Heart left ventricle (tissue), 16 donors: Measurements from ENCODE around the gene PCARE. TPM values are rescaled to one million over a fixed set of nuclear protein-coding genes. Genes with fewer than 3 reads are reported as not detected.

Experiments
- ATAC-seq, 4 donors: fragments of 200-7000 bp; cut with Tn5 transposase; one replicate each; pipeline ENCODE4 v1.9.1; 2020 to 2022; ENCODE audit warnings: moderate library complexity in 4 of 4, mild to moderate bottlenecking in 3 of 4, moderate number of reproducible peaks in 1 of 4
- DNase-seq, 5 donors: peaks; one replicate each; pipeline ENCODE4 v3.0.0-alpha.2; 2020
- H3K27ac ChIP-seq, 12 donors: fragments of 200-600 bp; sonication (generic) in 4 of 12; one replicate each; pipeline versions ENCODE4 v1.5.0 to v1.8.0; 2016 to 2022; ENCODE audit warnings: mild to moderate bottlenecking in 2 of 12
- H3K27me3 ChIP-seq, 9 donors: fragments of 200-600 bp; sonication (generic) in 2 of 9; one replicate each; pipeline versions ENCODE4 v1.5.1 to v1.8.0; 2016 to 2022; ENCODE audit warnings: mild to moderate bottlenecking in 3 of 9
- H3K36me3 ChIP-seq, 9 donors: fragments of 200-600 bp; sonication (generic) in 2 of 9; one replicate each; pipeline versions ENCODE4 v1.5.0 to v1.8.0; 2018 to 2022; ENCODE audit warnings: mild to moderate bottlenecking in 2 of 9
- H3K4me1 ChIP-seq, 12 donors: fragments of 200-600 bp; sonication (generic) in 4 of 12; one replicate each; pipeline versions ENCODE4 v1.5.0 to v1.8.0; 2016 to 2022; ENCODE audit warnings: mild to moderate bottlenecking in 3 of 12
- H3K4me3 ChIP-seq, 12 donors: fragments of 200-600 bp; sonication (generic) in 4 of 12; one replicate each; pipeline versions ENCODE4 v1.5.0 to v1.8.0; 2017 to 2022; ENCODE audit warnings: mild to moderate bottlenecking in 9 of 12, moderate library complexity in 4 of 12
- H3K9me3 ChIP-seq, 12 donors: fragments of 200-600 bp; sonication (generic) in 4 of 12; one replicate each; pipeline versions ENCODE4 v1.5.0 to v1.8.0; 2016 to 2022; ENCODE audit warnings: mild to moderate bottlenecking in 1 of 12
- POLR2A ChIP-seq, 2 donors: fragments of 450-650 bp; IDR thresholded peaks; one replicate each; pipeline ENCODE4 v1.6.1; 2017; ENCODE audit warnings: antibody characterized with exemption in 2 of 2, mild to moderate bottlenecking in 2 of 2, moderate library complexity in 2 of 2
- WGBS, 4 donors: extraction: QIAGEN DNeasy Blood & Tissue Kit in 2 of 4; methylation state at CpG; one replicate each; pipeline versions ENCODE4 v1.1.5 to v1.1.7; 2013 to 2018; 5-methylcytosine and 5-hydroxymethylcytosine counted together
- intact Hi-C, 10 donors: fragments of 100-400 bp; cut with DNase I; formaldehyde crosslinking; loops; one replicate each; pipeline versions ENCODE4 v1.11.1 to v1.14.2; 2022
- polyA plus RNA-seq, 2 donors: library from polyadenylated mRNA; stranded (reverse); fragments of 200-250 nt; gene quantifications; one replicate each; pipeline ENCODE4 v1.2.3, GENCODE V29; 2013
- total RNA-seq, 9 donors: library from RNA; depleted of rRNA in 2 of 9; stranded (reverse); fragments of >200 nt in 2 of 9; fragmentation: NEBNext Ultra II Directional in 3 of 9; extraction: Animal tissue kit (Norgen Biotek cat#: 25700) in 3 of 9; gene quantifications; one replicate each; pipeline versions ENCODE4 v1.1.0 to v1.2.4, GENCODE V29; 2016 to 2023
- TF ChIP-seq, protein P1 (sequence below), 12 donors: fragments of 200-600 bp; sonication (generic) in 4 of 12; IDR thresholded peaks; one replicate each; pipeline versions ENCODE4 v1.5.0 to v1.8.0; 2018 to 2022; ENCODE audit warnings: antibody characterized with exemption in 12 of 12, mild to moderate bottlenecking in 5 of 12
- donor health status: ischemic (EF 13 %, LVEDD 7.1; RV severe dilation, severe dysfunction).
- donor health status: healthy with polysubstance abuse.
- donor health status: DM: no; HTN: yes; CAD: no.
- donor health status: DM: no; HTN: no; CAD: no.
- donor health status: ischemic (EF 25% LVEDD 6.9; RV normal size, moderate dysfunction).
- donor health status: ischemic (EF 25% LVEDD 5.7; RV mildly dilated, moderate dysfunction).
- donor health status: healthy.
- donor health status: DM: yes; HTN: yes; CAD: no.
- donor health status: ischemic (EF 35%, LVEDD 5.7; RV mildly dilated, moderate dysfunction).
- donor health status: nonischemic (EF 11% LVEDD 7.7; RV severe dilation, severe dysfunction).
- donor health status: DM: yes; HTN: yes; CAD: no.
- donor health status: PGD.
- donor health status: ischemic (EF 29% LVEDD 5.4; RV normal size, mild dysfunction).
- donor health status: nonischemic (EF 23%, LVEDD 6.1; RV moderate dilation, normal function).

Gene PCARE
- total and polyA plus RNA-seq, 11 donors = 0.10 to 2.4 (median 0.87) TPM

- TF ChIP-seq, protein P1, sequence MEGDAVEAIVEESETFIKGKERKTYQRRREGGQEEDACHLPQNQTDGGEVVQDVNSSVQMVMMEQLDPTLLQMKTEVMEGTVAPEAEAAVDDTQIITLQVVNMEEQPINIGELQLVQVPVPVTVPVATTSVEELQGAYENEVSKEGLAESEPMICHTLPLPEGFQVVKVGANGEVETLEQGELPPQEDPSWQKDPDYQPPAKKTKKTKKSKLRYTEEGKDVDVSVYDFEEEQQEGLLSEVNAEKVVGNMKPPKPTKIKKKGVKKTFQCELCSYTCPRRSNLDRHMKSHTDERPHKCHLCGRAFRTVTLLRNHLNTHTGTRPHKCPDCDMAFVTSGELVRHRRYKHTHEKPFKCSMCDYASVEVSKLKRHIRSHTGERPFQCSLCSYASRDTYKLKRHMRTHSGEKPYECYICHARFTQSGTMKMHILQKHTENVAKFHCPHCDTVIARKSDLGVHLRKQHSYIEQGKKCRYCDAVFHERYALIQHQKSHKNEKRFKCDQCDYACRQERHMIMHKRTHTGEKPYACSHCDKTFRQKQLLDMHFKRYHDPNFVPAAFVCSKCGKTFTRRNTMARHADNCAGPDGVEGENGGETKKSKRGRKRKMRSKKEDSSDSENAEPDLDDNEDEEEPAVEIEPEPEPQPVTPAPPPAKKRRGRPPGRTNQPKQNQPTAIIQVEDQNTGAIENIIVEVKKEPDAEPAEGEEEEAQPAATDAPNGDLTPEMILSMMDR (IDR thresholded peaks at IDR 0.05) = no peak
- no peak for TF ChIP-seq POLR2A (IDR thresholded peaks at IDR 0.05)
- Histone ChIP-seq H3K4me1 (peaks cover 0 to 60% (median 18%) of the 10 kb centered on the region in 12 donors), H3K36me3 (peaks cover 0 to 13% (median 4%) of the 10 kb centered on the region in 9 donors), H3K27ac (peak overlapping the region in 2 of 12 donors; percentile 13 to 88), H3K4me3 (no peak overlapping the region), H3K27me3 (peaks cover 0 to 3% (median 0%) of the 10 kb centered on the region in 9 donors), H3K9me3 (no peaks in the 10 kb centered on the region)
- WGBS, 4 donors = 61 to 76% (median 67%) methylated on average over 2 of the region's 2 CpGs
- ATAC-seq = no peak
- no peak for DNase-seq
- intact Hi-C loops = loop anchor here in 5 of 10 donors (2.0 to 10.0 kb wide), 6 partner anchors 45 to 160 kb away; partner anchors contain the start of gene PCARE (in 1 of the 5)
Observed at GRCh38 chr2:29117636-29118303, 43.4 kb upstream of the PCARE start.

DNA sequence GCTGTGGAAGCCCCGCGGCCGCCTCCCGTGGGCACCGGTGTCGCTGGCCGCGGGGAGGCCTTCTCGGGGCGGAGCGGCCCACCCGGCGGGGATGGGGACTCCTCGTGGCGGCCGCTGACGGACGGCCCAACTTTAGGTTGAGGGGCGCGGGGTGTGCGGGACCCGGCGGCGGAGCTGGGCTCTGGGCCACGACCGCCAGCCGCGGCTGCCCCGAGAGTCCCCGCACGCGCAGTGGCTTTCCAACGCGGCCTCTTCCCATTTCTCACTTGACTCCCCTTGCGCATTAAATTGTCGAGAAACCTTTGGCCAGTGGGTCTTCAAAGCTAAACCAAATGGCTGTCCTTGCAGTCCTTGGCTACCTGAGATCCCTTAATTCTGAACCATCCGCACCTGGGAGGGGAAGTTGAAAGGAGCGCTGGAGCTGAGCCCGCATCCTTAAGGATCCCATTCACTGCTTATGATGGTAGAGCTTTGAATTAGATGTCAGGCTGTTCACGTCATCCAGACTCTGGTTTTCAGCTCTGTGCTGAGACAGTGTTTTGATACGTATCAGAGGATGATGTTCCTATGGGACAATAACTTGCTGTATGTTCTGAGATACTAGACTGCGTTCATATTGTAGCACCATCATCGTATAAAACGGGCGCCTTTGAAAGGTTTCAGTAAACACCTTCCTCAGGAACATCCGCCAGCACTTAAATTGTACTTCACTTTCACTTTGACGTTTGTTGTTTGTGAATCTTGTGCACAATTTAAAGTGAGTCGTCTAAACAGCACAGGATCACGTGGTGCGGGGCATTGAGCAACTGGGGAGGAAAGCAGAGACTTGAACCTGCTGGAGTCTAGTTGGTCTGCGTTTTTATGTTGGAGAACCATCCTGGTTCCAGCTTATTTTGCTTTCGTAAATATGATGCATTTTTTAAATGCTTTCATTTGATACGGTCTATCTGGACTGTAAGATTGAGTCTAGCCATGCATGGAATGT lies 41.8 kb upstream of the PCARE start:
- Histone ChIP-seq H3K36me3 (no peaks in the 10 kb centered on the region), H3K9me3 (no peaks in the 10 kb centered on the region), H3K4me1 (peaks cover 0 to 64% (median 18%) of the 10 kb centered on the region in 12 donors), H3K27ac (peak overlapping the region; percentile 43 to 94 (median 80)), H3K4me3 (peak overlapping the region; percentile 48 to 92 (median 74)), H3K27me3 (peaks cover 0 to 3% (median 0%) of the 10 kb centered on the region in 9 donors)
- DNase-seq (peak; percentile 25 to 72 (median 54)), ATAC-seq (peak; percentile 6 to 47 (median 24))
- TF ChIP-seq, protein P1 (IDR thresholded peaks at IDR 0.05) = no peak
- no peak for TF ChIP-seq POLR2A (IDR thresholded peaks at IDR 0.05)
- WGBS, 4 donors = 8 to 28% (median 11%) methylated on average over 17 to 53 of the region's 53 CpGs
- intact Hi-C loops = loop anchor here in 5 of 10 donors (2.0 to 10.0 kb wide), 6 partner anchors 44 to 159 kb away; partner anchors contain the start of gene PCARE (in 1 of the 5)

DNA sequence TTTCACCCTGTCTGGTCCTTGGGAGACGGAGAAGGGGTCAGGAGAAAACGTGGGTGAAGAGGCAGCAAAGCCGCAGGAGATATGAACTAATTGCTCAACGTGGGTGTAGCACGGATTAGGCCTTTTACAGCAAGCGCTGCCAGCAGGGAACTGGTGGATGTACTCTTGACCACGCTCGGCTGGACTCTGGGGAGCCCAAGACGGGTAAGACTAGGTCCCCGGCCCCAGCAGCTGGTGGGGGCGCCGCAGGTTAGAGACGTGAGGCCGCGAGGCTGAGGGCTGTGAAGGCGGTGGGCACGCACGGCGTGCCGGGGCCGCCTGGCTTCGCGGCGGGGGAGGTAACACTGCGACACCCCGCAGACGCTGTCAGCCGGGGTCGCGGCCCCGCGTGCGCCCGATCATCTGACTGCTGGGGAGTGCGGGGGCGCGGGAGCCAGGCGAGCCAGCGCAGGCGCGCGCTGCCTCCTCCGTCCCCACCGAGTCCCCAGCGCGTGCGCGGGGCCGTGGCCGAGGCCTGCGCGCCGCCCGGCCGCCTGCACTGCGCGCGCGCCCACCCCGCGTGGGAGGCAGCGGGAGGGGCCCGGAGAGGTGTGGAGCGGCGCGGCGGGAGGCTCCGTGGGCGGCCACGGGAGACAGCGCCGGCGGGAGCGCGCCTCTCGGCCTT lies 40.8 kb upstream of the PCARE start, which contains the start of gene CLIP4:
CLIP4 (plus strand) TSS at position 470 of the 664 bp plus-strand sequence. CDS start 5,974 bp downstream, outside the sequence.
- Histone ChIP-seq H3K9me3 (no peaks in the 10 kb centered on the region), H3K4me3 (peak within 1 kb of the TSS; percentile 48 to 92 (median 74)), H3K27me3 (peaks cover 0 to 3% (median 0%) of the 10 kb centered on the region in 9 donors), H3K27ac (peak within 1 kb of the TSS; percentile 43 to 94 (median 82)), H3K36me3 (no peaks in the 10 kb centered on the region), H3K4me1 (peaks cover 0 to 66% (median 18%) of the 10 kb centered on the region in 12 donors)
- TF ChIP-seq, protein P1 (IDR thresholded peaks at IDR 0.05) = no peak
- TF ChIP-seq POLR2A (IDR thresholded peaks at IDR 0.05) = peak in 1 of 2 donors; percentile 15
- intact Hi-C loops = loop anchor here in 4 of 10 donors (2.0 to 10.0 kb wide), 6 partner anchors 43 to 158 kb away; partner anchors contain the start of gene PCARE (in 2 of the 4)
- 2 to 7% (median 4%) methylated on average over 29 to 76 of the region's 76 CpGs for WGBS, 4 donors
- DNase-seq (peak; percentile 63 to 81 (median 65)), ATAC-seq (peak; percentile 49 to 90 (median 82))
